ENCODE measurements around the gene NOP53.

The NOP53 gene

GRCh38 chr19:47805313-47805712 is 60.0 kb downstream of the NOP53 start:
- no peak for DNase-seq (ENCODE audit: low read depth in 3 of 3)

GRCh38 chr19:47806435-47806834 is 61.1 kb downstream of the NOP53 start:
- no peak for DNase-seq (ENCODE audit: low read depth in 3 of 3)

Measured in stimulated activated CD4-positive, alpha-beta T cell treated with anti-CD3 and anti-CD28 coated beads, TNF-alpha, amount 100 ng/mL, for 48 hours (primary cell).